HG02759 (cell line): ENCODE measurements around the gene PVRIG.
"Not testable (repeated sequence)": the region's sequence is repeated elsewhere in the genome, so short reads cannot be mapped to it uniquely, and the experiment has no call there.

Experiments used
- ATAC-seq: cut with Tn5 transposase; IDR thresholded peaks from one replicate; pipeline ENCODE4 v1.9.1; 2021; ENCODE audit warnings: mild to moderate bottlenecking, moderate library complexity; ENCODE audit not compliant: unreplicated experiment

The PVRIG gene

GRCh38 chr7:100219801-100220585, at the start of gene PVRIG:
TSS of gene PVRIG (plus strand) at chr7:100219949. CDS start at chr7:100219971, 22 bp downstream.
- not testable (repeated sequence) for ATAC-seq

- ATAC-seq: no peak
Observed at GRCh38 chr7:100170101-100170897, 49.5 kb upstream of the PVRIG start.

- ATAC-seq: no peak
Observed at GRCh38 chr7:100171087-100171681, 48.6 kb upstream of the PVRIG start.

GRCh38 chr7:100171840-100172239, 47.9 kb upstream of the PVRIG start:
- ATAC-seq: no peak

GRCh38 chr7:100173806-100174495, 45.8 kb upstream of the PVRIG start:
- no peak for ATAC-seq

GRCh38 chr7:100174582-100174981, 45.2 kb upstream of the PVRIG start:
- no peak for ATAC-seq

- no peak for ATAC-seq
Observed at GRCh38 chr7:100175296-100175935, 44.3 kb upstream of the PVRIG start.

- no peak for ATAC-seq
Observed at GRCh38 chr7:100176096-100177044, 43.4 kb upstream of the PVRIG start.

- ATAC-seq: peak; percentile 95
Observed at GRCh38 chr7:100177045-100178001, 42.4 kb upstream of the PVRIG start, which contains the start of the genes GPC2 and STAG3. TSS of gene GPC2 (minus strand) at chr7:100177381. CDS start at chr7:100177199, 182 bp downstream. TSS of gene STAG3 (plus strand) at chr7:100177918. CDS start at chr7:100180557, 2,639 bp downstream.

GRCh38 chr7:100180084-100180483, 39.7 kb upstream of the PVRIG start:
- ATAC-seq: not testable (repeated sequence)

GRCh38 chr7:100182616-100183015, 37.1 kb upstream of the PVRIG start:
- ATAC-seq: not testable (repeated sequence)

GRCh38 chr7:100183090-100183489, 36.7 kb upstream of the PVRIG start:
- not testable (repeated sequence) for ATAC-seq

GRCh38 chr7:100185726-100186125, 34.0 kb upstream of the PVRIG start:
- no peak for ATAC-seq

GRCh38 chr7:100189061-100189460, 30.7 kb upstream of the PVRIG start:
- no peak for ATAC-seq

GRCh38 chr7:100190048-100190711, 29.6 kb upstream of the PVRIG start:
- no peak for ATAC-seq

GRCh38 chr7:100191775-100192174, 28.0 kb upstream of the PVRIG start:
- ATAC-seq: no peak

GRCh38 chr7:100192281-100192862, 27.4 kb upstream of the PVRIG start:
- ATAC-seq: not testable (repeated sequence)
